Activated T-helper 1 cell treated with anti-CD3 and anti-CD28 coated beads, Interleukin-2, amount 50 U/mL, for 16 hours (primary cell): ENCODE measurements around the gene KCNJ10.
A peak's percentile ranks its signal among the peaks of the same experiment; 100 is the strongest.
"Not testable (repeated sequence)": the region's sequence is repeated elsewhere in the genome, so short reads cannot be mapped to it uniquely, and the experiment has no call there.

ENCODE experiments used
- DNase-seq, 2 donors: peaks; one replicate each; pipeline ENCODE4 v3.0.0-alpha.2; 2020; ENCODE audit warnings: low read depth in 1 of 2, low spot score in 1 of 2

KCNJ10 gene

DNA sequence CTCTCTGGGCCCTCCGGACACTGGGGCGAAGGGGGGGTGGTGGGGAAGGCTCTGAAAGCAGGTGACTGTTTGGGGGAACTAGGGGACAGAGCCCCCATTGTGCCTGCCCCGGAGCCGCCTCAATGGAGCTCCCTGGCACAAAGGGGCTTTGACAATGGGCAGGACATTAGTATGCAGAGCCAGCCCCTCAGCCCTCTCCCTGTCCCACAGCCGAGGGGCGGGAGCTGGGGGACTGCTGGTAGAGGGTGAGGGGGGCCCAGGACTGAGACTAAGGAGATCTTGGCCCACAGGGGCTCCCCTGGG is 7.8 kb downstream of the KCNJ10 start:
- DNase-seq: no peak

DNA sequence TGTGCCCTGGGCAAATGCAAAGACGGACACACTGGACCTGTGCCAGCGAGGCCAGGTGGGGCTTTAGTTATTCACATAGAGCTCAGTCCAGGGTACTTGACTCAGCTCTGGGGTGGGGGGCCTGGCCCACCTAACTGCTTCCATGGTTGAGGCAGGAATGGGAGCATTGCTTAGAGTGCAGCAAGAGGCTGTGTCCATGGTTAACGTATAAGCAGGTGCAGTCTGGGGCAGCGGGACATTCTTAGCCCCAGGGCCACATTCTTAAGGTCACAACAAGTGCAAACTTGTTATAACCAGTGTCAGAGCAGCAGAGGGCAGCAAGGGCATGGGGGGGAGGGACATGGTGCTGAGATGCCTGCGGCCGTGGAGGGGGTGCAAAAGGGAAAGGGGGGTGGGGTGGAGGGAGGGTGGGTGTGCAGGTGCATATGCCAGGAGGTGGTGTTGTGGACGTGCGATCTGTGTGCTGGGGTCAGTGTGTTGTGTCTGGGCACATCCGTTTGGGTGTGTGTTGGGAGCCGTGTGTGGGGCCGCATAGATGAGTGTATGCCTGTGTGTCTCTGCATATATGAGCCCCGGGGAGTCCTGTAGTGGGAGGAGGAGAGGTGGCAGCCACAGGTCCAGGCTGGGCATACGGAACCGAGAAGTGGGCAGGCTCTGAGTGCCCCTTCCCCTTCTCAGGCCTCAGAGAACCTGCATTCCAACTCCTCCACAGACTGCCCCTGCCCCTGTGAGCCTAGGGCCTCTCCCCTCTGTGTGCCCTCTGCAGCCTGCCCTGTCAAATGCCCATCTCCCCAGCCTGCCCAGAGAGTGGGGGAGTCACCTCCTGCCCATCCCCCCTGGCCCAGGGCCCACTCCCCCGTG is 8.4 kb downstream of the KCNJ10 start:
- no peak for DNase-seq

GRCh38 chr1:160058087-160058486 is 11.9 kb downstream of the KCNJ10 start:
- no peak for DNase-seq

DNA sequence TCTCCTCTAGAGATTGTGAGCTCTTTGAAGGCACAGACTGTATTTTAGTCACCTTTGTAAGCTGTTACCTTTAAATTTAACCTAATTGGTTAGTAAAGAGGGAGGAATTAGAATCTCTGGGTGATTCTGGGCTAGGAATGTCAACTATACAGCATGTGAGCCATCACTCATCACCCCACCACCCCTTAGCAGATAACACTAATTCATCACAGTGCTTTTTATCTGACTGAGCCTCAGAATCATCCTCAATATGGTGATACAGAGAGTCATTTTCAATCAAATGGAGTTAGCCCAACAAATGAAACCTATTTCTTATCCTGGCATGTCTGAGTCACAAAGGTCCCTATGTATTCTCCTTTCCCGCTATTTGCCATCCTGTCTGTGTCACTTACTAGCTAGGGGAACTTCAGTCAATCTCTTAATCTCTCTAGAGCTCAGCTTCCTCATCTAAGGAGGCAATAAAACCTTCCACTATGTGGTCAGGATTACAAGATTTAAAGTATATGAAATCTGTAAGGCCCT is 13.3 kb downstream of the KCNJ10 start:
- DNase-seq: no peak

DNA sequence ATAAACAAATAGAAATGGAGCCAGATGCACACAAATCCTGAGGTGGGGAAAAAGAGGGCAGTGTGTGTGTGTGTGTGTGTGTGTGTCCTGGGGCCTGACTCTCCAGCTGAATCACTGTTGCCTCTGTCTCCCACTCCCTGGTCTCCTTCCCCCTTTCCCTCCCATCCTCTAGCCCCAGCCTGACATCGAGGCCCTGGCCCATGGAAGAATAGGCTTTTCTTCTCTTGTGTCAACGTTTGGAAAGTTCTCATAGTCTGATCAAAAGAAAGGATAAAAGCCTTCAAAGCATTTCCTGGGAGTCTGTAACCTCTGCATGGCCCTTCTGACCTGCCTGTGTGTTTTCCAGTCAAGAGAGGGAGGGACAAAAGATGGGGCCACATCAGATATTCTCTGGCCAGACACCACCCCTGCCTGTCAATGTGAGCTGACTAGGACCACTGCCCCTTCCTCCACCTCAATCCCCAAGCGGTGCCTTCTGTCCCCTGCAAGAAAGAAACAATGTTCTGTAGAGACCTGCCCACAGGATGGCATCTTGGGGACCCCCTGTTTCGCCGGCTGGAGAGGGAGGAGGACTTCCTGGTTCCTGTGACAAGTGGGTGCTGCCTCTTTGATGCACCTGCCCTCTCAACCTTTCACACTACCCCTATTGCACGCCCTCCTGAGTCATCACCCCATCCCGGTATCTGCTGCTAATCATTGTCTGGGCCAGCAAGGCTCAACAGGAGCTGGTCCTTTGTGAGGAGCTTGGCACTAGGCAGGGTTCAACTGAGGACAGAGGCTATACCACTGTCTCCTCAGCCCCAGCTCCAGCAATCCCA is 16.2 kb downstream of the KCNJ10 start:
- DNase-seq: no peak

- DNase-seq: no peak
Observed at GRCh38 chr1:160052936-160053335, 17.0 kb downstream of the KCNJ10 start.

DNA sequence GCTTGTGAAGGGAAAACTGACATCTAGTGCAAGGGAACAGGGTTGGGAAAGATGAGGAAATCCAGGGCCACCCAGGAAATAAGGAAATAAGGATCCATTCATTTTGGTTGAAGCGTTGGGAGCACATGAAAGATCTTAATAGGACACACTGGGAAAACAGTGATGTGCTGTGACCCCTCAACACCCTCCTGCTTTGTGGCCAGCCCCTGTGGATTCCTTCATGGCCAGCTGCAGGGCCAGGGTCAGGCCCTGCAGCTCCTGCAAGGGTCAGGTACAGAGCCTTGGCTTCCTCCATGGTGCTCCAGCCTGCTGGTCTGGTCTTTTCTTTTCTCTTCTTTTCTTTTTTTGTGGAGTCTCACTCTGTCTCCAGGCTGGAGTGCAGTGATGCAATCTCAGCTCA is 19.3 kb downstream of the KCNJ10 start:
- DNase-seq: no peak

DNA sequence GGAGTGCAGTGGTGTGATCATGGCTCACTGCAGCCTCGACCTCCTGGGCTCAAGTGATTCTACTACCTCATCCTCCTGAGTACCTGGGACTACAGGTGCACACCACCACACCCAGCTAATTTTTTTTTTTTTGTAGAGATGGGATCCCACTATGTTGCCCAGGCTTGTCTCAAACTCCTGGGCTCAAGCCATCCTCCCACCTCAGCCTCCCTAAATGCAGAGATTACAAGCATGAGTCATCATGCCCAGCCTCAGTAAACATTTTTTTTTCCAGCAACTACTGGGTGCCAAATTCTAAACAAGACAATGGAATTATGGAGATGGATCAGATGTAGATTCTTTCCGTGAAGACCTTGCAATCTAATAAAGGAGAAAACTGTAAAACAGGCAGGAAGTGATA is 19.8 kb downstream of the KCNJ10 start:
- DNase-seq: not testable (repeated sequence)

- DNase-seq: no peak
Observed at GRCh38 chr1:160049101-160049500, 20.9 kb downstream of the KCNJ10 start.

GRCh38 chr1:160048335-160048734 is 21.6 kb downstream of the KCNJ10 start:
- DNase-seq: no peak

GRCh38 chr1:160047111-160047991 is 22.6 kb downstream of the KCNJ10 start:
- DNase-seq: no peak

GRCh38 chr1:160046494-160047110 is 23.4 kb downstream of the KCNJ10 start:
- DNase-seq: no peak

- no peak for DNase-seq
Observed at GRCh38 chr1:160045653-160046052, 24.3 kb downstream of the KCNJ10 start.

GRCh38 chr1:160043543-160043942 is 26.4 kb downstream of the KCNJ10 start:
- DNase-seq: no peak

- no peak for DNase-seq
Observed at GRCh38 chr1:160040476-160040875, 29.5 kb downstream of the KCNJ10 start.

- DNase-seq: no peak
Observed at GRCh38 chr1:160032165-160032820, 37.7 kb downstream of the KCNJ10 start.

GRCh38 chr1:160031365-160032164 is 38.4 kb downstream of the KCNJ10 start, which contains the start of gene PIGM:
Gene PIGM, minus strand, starts transcription at chr1:160031990. Its CDS starts 251 bp downstream, at chr1:160031739.
- DNase-seq: peak; percentile 85 to 87

- DNase-seq: no peak
Observed at GRCh38 chr1:160030657-160031364, 39.1 kb downstream of the KCNJ10 start.

- DNase-seq: no peak
Observed at GRCh38 chr1:160028426-160028825, 41.5 kb downstream of the KCNJ10 start.
